GM21367 (cell line): Measurements from ENCODE around the gene LTF.

ENCODE experiments used
- ATAC-seq: cut with Tn5 transposase; IDR thresholded peaks from one replicate; pipeline ENCODE4 v1.9.1; 2021; ENCODE audit not compliant: unreplicated experiment

Gene LTF

GRCh38 chr3:46491089-46492070 is 26.7 kb upstream of the LTF start:
- ATAC-seq, result no peak

- no peak for ATAC-seq
Observed at GRCh38 chr3:46490338-46491084, 25.8 kb upstream of the LTF start.

GRCh38 chr3:46489875-46490274 is 25.2 kb upstream of the LTF start:
- no peak for ATAC-seq

- ATAC-seq, result no peak
Observed at GRCh38 chr3:46489381-46489780, 24.7 kb upstream of the LTF start.

- ATAC-seq, result peak; percentile 75
Observed at GRCh38 chr3:46488735-46489361, 24.1 kb upstream of the LTF start.

GRCh38 chr3:46485779-46486175 is 21.1 kb upstream of the LTF start:
- ATAC-seq, result no peak

GRCh38 chr3:46484911-46485778 is 20.4 kb upstream of the LTF start:
- ATAC-seq, result no peak

- no peak for ATAC-seq
Observed at GRCh38 chr3:46484388-46484787, 19.7 kb upstream of the LTF start.

GRCh38 chr3:46483825-46484224 is 19.1 kb upstream of the LTF start:
- no peak for ATAC-seq

GRCh38 chr3:46482632-46483350 is 18.1 kb upstream of the LTF start:
- ATAC-seq, result no peak

GRCh38 chr3:46481636-46482035 is 16.9 kb upstream of the LTF start:
- no peak for ATAC-seq

GRCh38 chr3:46480491-46481195 is 15.9 kb upstream of the LTF start:
- no peak for ATAC-seq

- ATAC-seq, result no peak
Observed at GRCh38 chr3:46479696-46480095, 15.0 kb upstream of the LTF start.

GRCh38 chr3:46479021-46479420 is 14.3 kb upstream of the LTF start:
- ATAC-seq, result no peak

- ATAC-seq, result no peak
Observed at GRCh38 chr3:46478341-46478740, 13.6 kb upstream of the LTF start.

- no peak for ATAC-seq
Observed at GRCh38 chr3:46477756-46478155, 13.1 kb upstream of the LTF start.

GRCh38 chr3:46477145-46477544 is 12.4 kb upstream of the LTF start:
- ATAC-seq, result no peak

- no peak for ATAC-seq
Observed at GRCh38 chr3:46472736-46473135, 8.0 kb upstream of the LTF start.

- no peak for ATAC-seq
Observed at GRCh38 chr3:46471371-46471914, 6.7 kb upstream of the LTF start.
